DOHH2 (cell line): Measurements from ENCODE around the gene PCDH8.

Experiments used
- H3F3A ChIP-seq: fragments of 200-600 bp; sonication (generic), shearing (Covaris generic); 2 replicates; pipeline ENCODE4 v1.6.0; 2016; ENCODE audit warnings: antibody characterized with exemption, mild to moderate bottlenecking; ENCODE audit not compliant: control insufficient read depth, insufficient read depth
- H3K27ac ChIP-seq: fragments of 200-600 bp; sonication (generic); 2 replicates; pipeline ENCODE4 v1.5.1; 2014; ENCODE audit warnings: low read depth, mild to moderate bottlenecking, low read length, moderate library complexity
- H3K27me3 ChIP-seq: fragments of 200-600 bp; sonication (generic); 2 replicates; pipeline ENCODE4 v1.6.1; 2014; ENCODE audit warnings: mild to moderate bottlenecking, low read length, mixed read lengths; ENCODE audit not compliant: control insufficient read depth
- H3K36me3 ChIP-seq: fragments of 200-600 bp; sonication (generic); 2 replicates; pipeline ENCODE4 v1.6.1; 2014; ENCODE audit warnings: mild to moderate bottlenecking, low read length, moderate library complexity, mixed read lengths; ENCODE audit not compliant: control insufficient read depth
- H3K4me1 ChIP-seq: fragments of 200-600 bp; sonication (generic); 2 replicates; pipeline ENCODE4 v1.6.1; 2014; ENCODE audit warnings: mild to moderate bottlenecking, low read length, mixed read lengths; ENCODE audit not compliant: control insufficient read depth
- H3K4me2 ChIP-seq: fragments of 200-600 bp; sonication (generic); 2 replicates; pipeline ENCODE4 v1.6.0; 2014; ENCODE audit warnings: mild to moderate bottlenecking, low read length, moderate library complexity
- H3K4me3 ChIP-seq: fragments of 200-600 bp; sonication (generic); 2 replicates; pipeline ENCODE4 v1.5.1; 2014; ENCODE audit warnings: mild to moderate bottlenecking, low read length, mixed read lengths
- H3K79me2 ChIP-seq: fragments of 200-600 bp; sonication (generic); 2 replicates; pipeline ENCODE4 v1.6.1; 2014; ENCODE audit warnings: mild to moderate bottlenecking, low read length, mixed read lengths; ENCODE audit not compliant: control insufficient read depth
- H3K9me2 ChIP-seq: fragments of 200-600 bp; sonication (generic); replicated peaks from 2 replicates; pipeline ENCODE4 v1.6.1; 2014; ENCODE audit warnings: mild to moderate bottlenecking, low read length, mixed read lengths; ENCODE audit not compliant: control insufficient read depth
- H3K9me3 ChIP-seq: fragments of 200-600 bp; sonication (generic); 2 replicates; pipeline ENCODE4 v1.6.1; 2014; ENCODE audit warnings: antibody characterized with exemption, low read length, mixed read lengths; ENCODE audit not compliant: control insufficient read depth, insufficient read depth
- H4K20me1 ChIP-seq: fragments of 200-600 bp; sonication (generic); 2 replicates; pipeline ENCODE4 v1.6.0; 2014; ENCODE audit warnings: low read depth, mild to moderate bottlenecking, antibody characterized with exemption, low read length, moderate library complexity; ENCODE audit not compliant: control insufficient read depth, insufficient read depth
- CTCF ChIP-seq: fragments of 200-600 bp; sonication (generic); IDR thresholded peaks from one replicate; pipeline ENCODE4 v1.5.1; 2014; ENCODE audit warnings: antibody characterized with exemption, mild to moderate bottlenecking, low read depth, low read length; ENCODE audit not compliant: poor library complexity, severe bottlenecking
- EZH2phosphoT487 ChIP-seq: fragments of 200-600 bp; sonication (generic); IDR thresholded peaks from 2 replicates; pipeline ENCODE4 v1.6.1; 2017; ENCODE audit warnings: borderline replicate concordance, mild to moderate bottlenecking, antibody characterized with exemption, low read length, moderate library complexity, mixed read lengths

Gene PCDH8

GRCh38 chr13:52850396-52851136 lies 2.1 kb upstream of the PCDH8 start:
- Histone ChIP-seq H3K27me3 (no peaks in the 10 kb centered on the region), H3F3A (no peaks in the 10 kb centered on the region), H3K4me2 (no peak overlapping the region), H3K79me2 (no peaks in the 10 kb centered on the region), H3K4me3 (no peak overlapping the region), H3K9me3 (peaks cover 12% of the 10 kb centered on the region; the same call in 1 of the 2 replicates), H3K9me2 (no peaks in the 10 kb centered on the region), H3K36me3 (no peaks in the 10 kb centered on the region), H4K20me1 (no peaks in the 10 kb centered on the region), H3K4me1 (no peaks in the 10 kb centered on the region), H3K27ac (no peak overlapping the region)
- TF ChIP-seq CTCF (peak; percentile 38), EZH2phosphoT487 (no peak)

- no peaks in the 10 kb centered on the region for H3K79me2 ChIP-seq
- no peaks in the 10 kb centered on the region for H3K4me1 ChIP-seq
- H3K9me2 ChIP-seq = no peaks in the 10 kb centered on the region
- TF ChIP-seq EZH2phosphoT487 (no peak), CTCF (no peak)
- H3F3A ChIP-seq = no peaks in the 10 kb centered on the region
- no peaks in the 10 kb centered on the region for H3K27me3 ChIP-seq
- no peak overlapping the region for H3K4me3 ChIP-seq
- no peaks in the 10 kb centered on the region for H4K20me1 ChIP-seq
- H3K4me2 ChIP-seq = no peak overlapping the region
- H3K9me3 ChIP-seq = peaks cover 12% of the 10 kb centered on the region; the same call in 1 of the 2 replicates
- H3K36me3 ChIP-seq = no peaks in the 10 kb centered on the region
- no peak overlapping the region for H3K27ac ChIP-seq
Observed at GRCh38 chr13:52850072-52850395, 1.6 kb upstream of the PCDH8 start.

GRCh38 chr13:52849291-52850071 lies 1.0 kb upstream of the PCDH8 start:
- Histone ChIP-seq H3K27me3 (no peaks in the 10 kb centered on the region), H4K20me1 (no peaks in the 10 kb centered on the region), H3K4me1 (no peaks in the 10 kb centered on the region), H3K36me3 (no peaks in the 10 kb centered on the region), H3F3A (no peaks in the 10 kb centered on the region), H3K9me3 (peaks cover 12% of the 10 kb centered on the region; the same call in 1 of the 2 replicates), H3K4me2 (no peak overlapping the region), H3K27ac (no peak overlapping the region), H3K9me2 (no peaks in the 10 kb centered on the region), H3K79me2 (no peaks in the 10 kb centered on the region), H3K4me3 (no peak overlapping the region)
- TF ChIP-seq EZH2phosphoT487 (no peak), CTCF (no peak)
